GM19043 (cell line): Measurements from ENCODE around the gene NNT.

Experiments
- ATAC-seq: cut with Tn5 transposase; IDR thresholded peaks from one replicate; pipeline ENCODE4 v1.9.1; 2021; ENCODE audit warnings: low read depth; ENCODE audit not compliant: unreplicated experiment

NNT gene

DNA sequence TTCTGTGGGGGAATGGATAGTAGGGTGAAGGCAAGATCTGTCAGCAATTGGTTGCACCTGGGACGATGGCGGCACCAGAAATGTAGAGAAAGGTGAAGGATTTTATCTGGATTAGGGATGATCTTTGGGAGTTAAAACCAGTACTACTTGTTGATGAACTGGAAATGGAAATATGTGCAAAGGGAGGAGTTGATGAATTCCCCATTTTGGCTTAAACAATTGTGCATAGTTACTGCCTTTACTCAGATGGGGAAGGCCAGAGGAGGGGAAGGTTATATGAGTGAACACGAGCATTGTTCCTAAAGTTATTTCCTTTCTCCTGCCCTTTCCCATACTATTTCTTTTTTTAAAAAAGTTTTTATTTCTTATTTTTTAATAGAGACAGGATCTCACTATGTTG is 19.1 kb downstream of the NNT start:
- ATAC-seq = no peak

DNA sequence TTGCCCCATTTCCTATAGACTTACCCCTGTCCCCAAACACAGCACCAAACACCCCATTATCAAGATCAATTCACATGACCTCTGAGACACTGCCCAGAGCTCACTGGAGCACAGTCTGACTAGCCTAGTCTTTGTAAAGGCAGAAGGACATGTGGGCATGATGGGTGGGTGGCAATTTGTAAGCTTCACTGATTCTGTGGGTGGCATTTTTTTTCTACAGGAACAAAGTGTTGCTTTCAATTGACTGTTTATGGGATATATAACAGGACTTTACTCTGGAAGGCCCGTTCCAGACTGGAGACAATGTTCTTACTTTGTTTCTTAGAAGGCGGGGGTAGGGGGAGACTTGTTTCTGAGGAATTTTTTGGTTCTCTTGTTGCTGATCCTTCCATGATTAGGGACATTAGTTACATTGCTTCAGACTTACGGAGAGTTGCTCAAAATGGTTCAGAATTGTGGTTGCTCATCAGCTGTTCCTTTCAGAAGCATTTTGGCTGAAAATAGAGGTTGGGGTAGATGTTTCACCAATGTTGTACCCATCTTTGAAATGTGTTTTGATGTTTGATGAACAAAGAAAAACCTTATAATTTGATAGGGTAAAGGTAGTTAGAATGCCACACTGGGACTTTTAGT is 20.2 kb downstream of the NNT start:
- ATAC-seq = no peak

GRCh38 chr5:43627028-43627427 is 24.0 kb downstream of the NNT start:
- no peak for ATAC-seq

DNA sequence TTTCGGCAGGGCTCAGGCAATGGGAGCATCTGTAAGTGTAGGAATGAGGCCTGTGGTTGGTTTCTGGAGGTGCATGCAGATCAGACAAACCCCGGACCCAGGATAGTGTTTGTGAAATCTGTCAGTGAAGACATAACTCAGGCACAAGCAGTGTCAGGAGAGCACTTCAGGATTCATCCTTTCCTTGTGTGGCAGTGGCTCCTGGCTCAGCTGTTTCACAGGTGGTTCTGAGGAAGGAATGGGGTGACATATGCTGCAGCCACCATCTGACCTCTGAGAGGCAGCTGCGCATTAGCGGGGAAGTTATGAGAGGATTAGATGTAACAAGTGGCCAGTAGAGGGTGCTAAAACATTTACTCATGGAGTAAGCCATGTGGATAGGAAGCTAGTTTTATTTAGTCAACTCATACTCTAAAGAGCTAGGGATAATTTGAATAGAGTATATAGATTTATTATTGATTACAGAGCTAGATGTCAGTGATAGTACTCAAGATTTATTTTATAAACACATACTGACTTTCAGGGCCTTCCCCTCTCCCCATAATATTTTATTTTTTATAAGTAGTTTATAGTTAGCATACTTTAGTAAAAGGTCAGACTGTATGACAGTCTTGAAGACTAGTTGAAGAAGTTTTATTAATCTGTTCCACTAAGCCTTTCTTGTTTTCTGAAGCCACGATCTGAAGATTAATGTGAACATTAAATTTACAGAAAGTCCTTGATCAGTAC is 28.4 kb downstream of the NNT start:
- ATAC-seq = peak; percentile 98

- ATAC-seq = no peak
These were observed 31.6 kb downstream of the NNT start for GRCh38 chr5:43634621-43635020.

DNA sequence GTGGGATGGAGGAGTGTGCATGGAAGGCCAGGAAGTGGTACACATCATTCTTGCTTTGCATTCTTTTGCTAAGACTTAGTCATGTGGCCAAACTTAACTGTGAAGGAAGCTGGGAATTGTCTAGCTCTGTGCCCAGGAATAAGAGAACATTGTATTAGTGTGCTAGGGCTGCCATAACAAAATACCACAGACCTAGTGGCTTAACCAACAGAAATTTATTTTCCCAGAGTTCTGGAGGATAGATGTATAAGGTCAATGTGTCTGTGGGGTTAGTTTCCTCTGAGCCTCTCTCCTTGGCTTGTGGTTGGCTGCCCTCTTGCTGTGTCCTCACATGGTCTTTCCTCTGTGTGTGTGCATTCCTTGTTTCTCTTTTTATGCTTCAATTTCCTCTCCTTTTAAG is 32.4 kb downstream of the NNT start:
- ATAC-seq = no peak

DNA sequence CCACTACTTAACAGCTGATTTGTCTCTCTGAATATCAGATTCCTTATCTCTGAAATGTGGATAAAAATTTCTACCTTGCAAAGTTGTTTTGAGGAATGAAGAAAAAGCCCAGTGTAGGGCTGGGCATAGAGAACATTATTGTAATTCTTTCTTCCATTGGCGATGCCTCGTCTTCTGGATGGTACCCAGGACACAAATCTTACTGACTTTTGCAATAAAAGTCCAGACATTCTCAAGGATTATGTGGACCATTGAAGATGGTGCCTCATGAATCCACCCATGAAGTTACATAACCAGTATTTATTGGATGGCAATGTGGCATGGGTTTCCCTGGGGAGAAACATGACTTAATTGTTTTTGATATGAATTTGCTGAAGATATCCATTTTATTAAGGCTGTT is 33.1 kb downstream of the NNT start:
- no peak for ATAC-seq

DNA sequence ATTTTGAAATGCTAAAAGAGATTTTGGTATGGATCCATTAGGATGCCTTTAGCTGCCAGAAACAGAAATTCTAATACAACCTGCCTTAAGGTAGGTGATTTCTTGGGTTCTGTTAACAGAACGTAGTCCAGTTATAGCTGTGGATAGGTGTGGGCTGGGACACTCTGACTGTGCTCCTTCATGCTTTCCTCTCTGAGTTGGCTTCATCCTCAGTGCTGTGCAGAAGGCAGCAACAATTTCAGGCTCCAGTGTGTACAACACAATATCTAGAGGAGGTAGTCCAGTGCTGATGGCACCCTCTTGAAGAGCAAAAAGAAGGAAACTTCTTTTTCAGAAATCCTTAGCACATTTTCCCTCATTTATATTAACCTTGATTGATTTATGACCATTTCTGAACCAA is 34.4 kb downstream of the NNT start:
- ATAC-seq = no peak

DNA sequence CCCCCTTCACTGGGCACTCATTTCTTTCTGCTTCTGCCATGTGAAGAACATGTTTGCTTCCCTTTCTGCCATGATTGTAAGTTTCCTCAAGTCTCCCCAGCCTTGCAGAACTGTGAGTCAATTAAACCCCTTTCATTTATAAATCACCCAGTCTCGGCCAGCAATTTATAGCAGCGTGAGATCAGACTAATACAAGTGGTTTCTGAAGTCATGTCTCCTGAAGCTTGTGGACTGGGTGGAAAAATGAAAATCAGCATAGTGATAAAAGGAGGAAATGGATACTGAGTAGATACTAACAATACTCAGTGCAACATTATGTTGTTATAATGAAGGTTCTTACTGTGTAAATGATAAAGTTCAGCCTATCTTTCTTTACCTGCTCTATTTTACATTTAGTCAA is 35.1 kb downstream of the NNT start:
- ATAC-seq = no peak

DNA sequence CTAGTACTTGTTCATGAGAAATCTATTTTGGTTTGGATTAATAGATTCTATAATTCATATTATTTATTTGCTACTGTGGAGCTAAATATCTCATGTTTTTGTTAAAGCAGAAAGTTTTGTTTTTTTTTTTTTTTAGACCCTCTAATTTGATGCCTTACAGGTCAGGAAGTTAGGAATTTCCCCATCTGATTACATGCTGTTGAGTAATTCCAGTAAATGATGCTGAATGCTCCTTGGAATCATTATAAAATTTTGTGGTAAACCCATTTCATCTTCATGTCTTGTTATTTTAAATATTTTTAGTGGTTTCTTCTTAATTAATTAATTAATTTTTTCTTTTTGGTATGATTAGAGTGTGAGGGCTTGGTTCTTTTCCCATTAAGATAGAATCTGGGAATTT is 35.6 kb downstream of the NNT start:
- no peak for ATAC-seq

GRCh38 chr5:43639566-43639965 is 36.6 kb downstream of the NNT start:
- ATAC-seq = no peak

DNA sequence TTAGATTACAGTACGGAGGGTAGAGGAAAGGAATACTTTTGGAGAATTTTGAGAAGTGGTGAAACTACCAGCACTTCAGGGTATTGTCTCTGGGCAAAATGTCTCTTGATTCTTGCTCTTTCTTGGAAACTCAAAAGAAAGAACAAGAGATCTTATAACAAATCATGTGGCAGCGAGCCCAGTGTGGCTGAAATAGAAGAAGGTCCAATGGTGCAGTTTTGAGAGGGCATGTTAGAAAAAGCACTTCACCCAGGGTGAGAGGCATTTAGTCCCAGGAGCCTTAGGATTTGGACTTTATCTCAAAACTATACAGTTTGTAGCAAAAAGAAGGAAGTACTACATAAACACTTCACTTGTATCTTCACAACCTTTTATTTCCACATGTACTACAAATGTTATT is 39.4 kb downstream of the NNT start:
- no peak for ATAC-seq

DNA sequence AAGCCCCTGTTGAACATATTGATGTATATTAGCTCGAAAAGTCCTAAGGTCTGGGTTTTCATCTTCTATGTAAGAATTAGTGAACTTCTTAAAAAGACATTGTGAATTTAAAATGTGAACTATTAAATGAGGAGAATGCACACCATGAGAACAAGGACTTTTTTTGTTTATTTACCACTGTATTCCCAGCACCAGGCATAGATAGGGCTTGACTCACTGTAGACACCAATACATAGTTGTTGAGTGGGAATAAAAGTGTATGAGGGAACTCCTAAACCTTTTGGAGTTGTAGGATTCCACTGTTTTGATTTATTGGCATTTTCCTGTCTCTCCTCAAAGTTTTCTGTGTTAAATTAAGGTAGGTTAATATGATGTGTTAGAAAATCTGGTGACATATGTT is 40.3 kb downstream of the NNT start:
- ATAC-seq = no peak

- ATAC-seq = no peak
These were observed 40.8 kb downstream of the NNT start for GRCh38 chr5:43643750-43644149.

GRCh38 chr5:43646992-43647391 is 44.0 kb downstream of the NNT start:
- no peak for ATAC-seq

- ATAC-seq = no peak
These were observed 44.8 kb downstream of the NNT start for GRCh38 chr5:43647789-43648188.

DNA sequence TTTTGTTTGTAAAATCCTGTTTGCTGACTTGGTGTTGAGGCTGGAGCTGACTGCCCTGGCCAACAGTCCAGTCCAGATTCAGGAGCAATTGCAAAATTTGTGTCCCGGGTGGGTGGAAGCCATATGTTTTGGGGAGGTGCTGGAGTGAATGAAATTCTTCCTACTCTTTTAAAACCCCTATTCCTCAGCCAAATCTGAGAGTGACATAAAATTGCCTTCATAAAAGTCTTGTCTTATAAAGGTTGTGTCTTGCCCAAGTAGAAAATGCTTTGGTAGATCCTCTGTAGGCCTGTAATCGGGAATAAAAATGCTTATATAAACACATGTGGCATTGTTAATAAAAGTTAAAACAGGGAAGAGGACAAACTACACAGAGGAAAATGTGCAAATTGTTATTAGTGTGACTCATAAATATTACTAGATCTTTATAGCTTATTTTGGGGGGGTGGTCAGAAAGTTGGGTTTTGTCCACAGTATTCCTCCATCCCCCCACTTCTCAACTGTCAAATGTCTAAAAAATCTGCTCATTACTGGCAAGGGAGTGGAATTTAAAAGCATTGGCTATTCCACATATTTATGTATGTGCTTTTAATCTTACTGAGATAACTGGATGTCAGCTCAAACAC is 45.6 kb downstream of the NNT start:
- ATAC-seq = no peak

GRCh38 chr5:43649256-43649655 is 46.3 kb downstream of the NNT start:
- ATAC-seq = no peak

GRCh38 chr5:43652537-43653302 is 49.7 kb downstream of the NNT start:
- no peak for ATAC-seq

- no peak for ATAC-seq
These were observed 55.5 kb downstream of the NNT start for GRCh38 chr5:43658509-43658908.

DNA sequence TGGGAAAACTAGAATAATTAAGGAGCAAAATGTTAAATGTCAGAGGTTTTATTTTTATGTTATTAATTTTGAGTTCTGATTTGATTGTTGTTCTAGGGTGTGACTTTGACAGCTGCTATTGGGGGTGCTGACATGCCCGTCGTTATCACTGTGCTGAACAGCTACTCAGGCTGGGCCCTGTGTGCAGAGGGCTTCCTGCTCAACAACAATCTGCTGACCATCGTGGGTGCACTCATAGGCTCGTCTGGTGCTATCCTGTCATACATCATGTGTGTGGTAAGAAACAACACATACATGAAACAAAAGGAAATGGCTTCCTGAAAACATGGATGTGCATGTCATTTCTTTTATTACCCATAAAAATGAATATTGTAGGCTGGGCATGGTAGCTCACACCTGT is 56.1 kb downstream of the NNT start:
- no peak for ATAC-seq
